HepG2 (cell line): ENCODE measurements around the gene CTIF. TPM values are rescaled to one million over a fixed set of nuclear protein-coding genes. Genes with fewer than 3 reads are reported as not detected.

Source experiments
- ATAC-seq: fragments of 200-7000 bp; cut with Tn5 transposase; 3 replicates; pipeline ENCODE4 v1.9.1; 2020; ENCODE audit warnings: mild to moderate bottlenecking, moderate library complexity
- BruUV-seq: library from RNA; stranded (reverse); fragments of 400-500 nt; replicated peaks from 2 replicates; lab custom pipeline; 2021; lab: Mats Ljungman, UMichigan
- CTCF ChIA-PET: fragments of 300-600 bp; formaldehyde crosslinking; extraction: SDS; loops from one replicate; lab custom pipeline; 2021; ENCODE audit warnings: low total read pairs, inconsistent platforms, low intra/inter-chr PET ratio; lab: Yijun Ruan, JAX
- POLR2A ChIA-PET: fragments of 350-600 bp; sonication (Branson Sonifier 250); formaldehyde crosslinking; loops from one replicate; lab custom pipeline; 2020; ENCODE audit warnings: antibody characterized with exemption, inconsistent platforms; lab: Yijun Ruan, JAX
- DNase-seq: peaks from one replicate; pipeline ENCODE4 v3.0.0-alpha.2; 2015; ENCODE audit warnings: low spot score
- FAIRE-seq: peaks from 3 replicates; lab custom pipeline; 2011; peaks lifted over from hg19 to GRCh38; lab: Jason Lieb, UNC
- H2AFZ ChIP-seq: one replicate; pipeline ENCODE4 v1.6.1; 2011; ENCODE audit warnings: low read length, inconsistent platforms
- H3K27ac ChIP-seq: fragments of 300-600 bp; 3 replicates; pipeline ENCODE4 v1.8.0; 2011; ENCODE audit warnings: mixed run types, mild to moderate bottlenecking, mixed read lengths, low read length, inconsistent platforms; ENCODE audit not compliant: insufficient read depth; ENCODE audit errors: extremely low read length
- H3K27me3 ChIP-seq, 2 experiments: fragments of 200-600 bp in 1 of 2; 2 replicates in 1 of 2; 3 replicates in 1 of 2; pipeline versions ENCODE4 v1.6.0 to v1.8.0; 2011; ENCODE audit warnings: low read length in 2 of 2, mild to moderate bottlenecking in 2 of 2, moderate library complexity in 2 of 2, inconsistent platforms in 1 of 2; ENCODE audit not compliant: insufficient read depth in 2 of 2, control insufficient read depth in 1 of 2
- H3K36me3 ChIP-seq, 2 experiments: fragments of 200-600 bp in 1 of 2; replicated peaks in 1 of 2; 2 replicates in 1 of 2; 3 replicates in 1 of 2; pipeline versions ENCODE4 v1.5.1 to v1.8.0; 2011; ENCODE audit warnings: low read length in 2 of 2, inconsistent platforms in 1 of 2; ENCODE audit not compliant: insufficient read depth in 2 of 2, control insufficient read depth in 1 of 2
- H3K4me1 ChIP-seq: 2 replicates; pipeline ENCODE4 v1.5.1; 2012; ENCODE audit warnings: low read length, inconsistent platforms; ENCODE audit not compliant: insufficient read depth
- H3K4me2 ChIP-seq: 2 replicates; pipeline ENCODE4 v1.6.0; 2011; ENCODE audit warnings: low read depth, low read length, inconsistent platforms
- H3K4me3 ChIP-seq, 3 experiments: fragments of 200-600 bp in 1 of 3; sonication (generic), shearing (Covaris generic) in 1 of 3; replicated peaks in 1 of 3; 2 replicates each; pipeline ENCODE4 v1.5.1; 2011 to 2016; ENCODE audit warnings: low read length in 3 of 3, inconsistent platforms in 2 of 3, low read depth in 2 of 3, mild to moderate bottlenecking in 2 of 3, control low read depth in 1 of 3, mixed read lengths in 1 of 3; ENCODE audit not compliant: insufficient read depth in 1 of 3
- H3K79me2 ChIP-seq: one replicate; pipeline ENCODE4 v1.6.1; 2011; ENCODE audit warnings: low read length, inconsistent platforms; ENCODE audit not compliant: insufficient read depth
- H3K9ac ChIP-seq: 2 replicates; pipeline ENCODE4 v1.6.0; 2011; ENCODE audit warnings: mild to moderate bottlenecking, low read depth, low read length, inconsistent platforms; ENCODE audit not compliant: insufficient read depth
- H3K9me3 ChIP-seq: 2 replicates; pipeline ENCODE4 v1.5.1; 2012; ENCODE audit warnings: mild to moderate bottlenecking, low read length
- H4K20me1 ChIP-seq: 2 replicates; pipeline ENCODE4 v1.6.0; 2011; ENCODE audit warnings: inconsistent platforms, mild to moderate bottlenecking, low read length, moderate library complexity; ENCODE audit not compliant: insufficient read depth
- ARID4A ChIP-seq: sonication (generic); formaldehyde crosslinking; IDR thresholded peaks from 2 replicates; pipeline ENCODE4 v1.5.0; 2020; ENCODE audit warnings: mild to moderate bottlenecking, missing genetic modification reagents, borderline replicate concordance
- BORCS8-MEF2B ChIP-seq: sonication (generic); formaldehyde crosslinking; IDR thresholded peaks from 2 replicates; pipeline ENCODE4 v1.8.0; 2022; ENCODE audit warnings: mild to moderate bottlenecking, missing genetic modification reagents
- WGBS: methylation state at CpG from one replicate; pipeline ENCODE4 v1.1.6; 2017; ENCODE audit warnings: low lambda C conversion rate; 5-methylcytosine and 5-hydroxymethylcytosine counted together
- in situ Hi-C: cut with HindIII; loops from 2 replicates; pipeline ENCODE4 v1.10.0; 2017; ENCODE audit warnings: low pct_unique_long_range_greater_than_20kb; ENCODE audit not compliant: extremely low pct_ligation_motif_present
- intact Hi-C: fragments of 100-400 bp; cut with micrococcal nuclease; formaldehyde crosslinking; loops from one replicate; pipeline ENCODE4 v1.10.0; 2022; ENCODE audit not compliant: unreplicated experiment
- polyA plus RNA-seq, 8 experiments: library from polyadenylated mRNA; depleted of rRNA in 3 of 8; stranded (reverse) in 7 of 8; unstranded in 1 of 8; fragments of >200 nt; fragmentation: Illumina TruSeq in 4 of 8; extraction: Trizol in 4 of 8; gene quantifications; 2 replicates each; pipeline versions ENCODE4 v1.2.1 to v1.2.3, GENCODE V29; 2011 to 2016; ENCODE audit warnings: low read depth in 4 of 8, missing spikeins in 1 of 8, mixed read lengths in 1 of 8; ENCODE audit not compliant: insufficient read depth in 1 of 8
- total RNA-seq, 5 experiments: library from RNA; depleted of rRNA; stranded (reverse); fragments of >200 nt; fragmentation: Illumina TruSeq; extraction: Trizol; gene quantifications; 2 replicates each; pipeline ENCODE4 v1.2.3, GENCODE V29; 2016; ENCODE audit warnings: low read depth in 1 of 5

The CTIF gene
- total and polyA plus RNA-seq, 2 of the 13 experiments (the other 11 are each of a cell fraction or from before 2014, with no cell fraction given): 18.2 to 28.0 TPM

DNA sequence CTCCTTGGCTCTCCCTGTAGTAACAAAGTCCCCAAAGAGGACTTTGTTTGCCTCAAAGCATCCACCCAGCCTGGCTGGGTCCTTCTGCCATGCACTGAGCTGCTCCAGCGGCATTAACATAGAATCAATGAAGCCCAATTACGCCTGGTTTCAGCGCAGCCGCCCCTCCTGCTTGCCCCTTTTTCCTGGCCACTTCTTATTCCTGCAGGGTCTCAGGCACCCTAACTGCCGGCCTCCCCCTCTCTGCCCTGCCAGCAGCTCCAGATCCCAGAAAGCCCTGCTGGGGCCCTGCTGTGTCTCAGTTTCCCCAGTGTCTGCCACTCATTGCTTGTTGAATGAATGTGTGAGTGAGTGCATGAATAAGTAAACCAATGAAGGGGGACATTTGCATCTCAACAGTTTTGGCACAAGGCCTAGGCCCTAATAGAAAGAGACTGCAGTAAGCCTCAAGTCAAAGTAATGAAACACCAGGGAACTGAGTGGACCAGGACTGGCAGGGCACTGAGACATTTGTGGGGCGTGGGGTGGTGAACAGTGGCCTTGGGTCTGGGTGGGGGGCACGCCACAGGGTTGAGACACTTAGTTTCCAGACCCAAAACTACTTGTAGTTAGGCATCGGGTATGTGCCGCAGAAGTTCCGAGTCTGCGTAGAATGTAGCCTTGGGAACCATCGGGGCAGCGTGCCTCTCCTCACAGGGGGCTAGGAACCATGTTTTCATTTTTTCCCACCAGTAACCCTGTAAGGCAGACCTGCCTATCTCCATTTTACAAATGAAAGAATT is 351.3 kb downstream of the CTIF start:
- intact Hi-C loops: loop anchor here (10.0 kb wide), 1 partner anchor 285 kb away; no protein-coding TSS in a partner anchor
- Histone ChIP-seq H3K4me2 (peak overlapping the region; percentile 68), H3K9me3 (no peaks in the 10 kb centered on the region), H4K20me1 (no peaks in the 10 kb centered on the region), H3K4me1 (peaks cover 79% of the 10 kb centered on the region), H3K79me2 (no peaks in the 10 kb centered on the region), H3K9ac (no peak overlapping the region), H3K4me3 (peak overlapping the region in 1 of 3 experiments; percentile 44; a peak in 1 of 6 replicates), H3K36me3 (no peaks in the 10 kb centered on the region), H3K27me3 (no peaks in the 10 kb centered on the region; a peak in 2 of 5 replicates), H3K27ac (no peak overlapping the region), H2AFZ (no peak overlapping the region)
- 84% methylated on average over 13 of the region's 13 CpGs for WGBS
- TF ChIP-seq BORCS8-MEF2B (CRISPR knock-in tag) (no peak), ARID4A (0 out of 2 replicates have a peak, but pooled peaks have one; percentile 4)
- ChIA-PET CTCF (no interaction called here), POLR2A (interaction anchor here (4.2 kb wide), 1 partner anchor 12 kb away, joined by 36 read pairs; no protein-coding TSS in a partner anchor)
- no TSS peak for BruUV-seq
- in situ Hi-C loops: loop anchor here (10.0 kb wide), 1 partner anchor 345 kb away; no protein-coding TSS in a partner anchor
- DNase-seq (no peak), FAIRE-seq (no peak), ATAC-seq (no peak)
